A549 treated with GW870086 at 1 μM for 4 hours (cell line): Measurements from ENCODE around the gene TET2. TPM values are rescaled to one million over a fixed set of nuclear protein-coding genes. Genes with fewer than 3 reads are reported as not detected.

Source experiments
- total RNA-seq: library from RNA; stranded (reverse); fragments of 200-300 nt; extraction: Qiagen RNA extraction; gene quantifications from 5 replicates; pipeline ENCODE4 v1.2.3, GENCODE V29; 2022; ENCODE audit warnings: low read depth

TET2 gene
- total RNA-seq, result 1.5 to 2.6 TPM (median 2.3 TPM) in 5 replicates

GRCh38 chr4:105146276-105147015 lies at the start of gene TET2:
Gene TET2 (plus strand): TSS chr4:105146876. CDS start chr4:105233943, 87,067 bp downstream.

